CD4-positive, alpha-beta T cell treated with Interleukin-1 beta for 1 hour (primary cell): ENCODE results near the gene OGA.
A peak's percentile ranks its signal among the peaks of the same experiment; 100 is the strongest.

Experiments
- DNase-seq, 2 donors: peaks; one replicate each; pipeline ENCODE4 v3.0.0-alpha.2; 2020 to 2022

Gene OGA

GRCh38 chr10:101834341-101834740 is 16.1 kb upstream of the OGA start:
- DNase-seq = peak; percentile 33 to 35

- no peak for DNase-seq
These were observed 15.2 kb upstream of the OGA start for GRCh38 chr10:101833466-101833865.

- no peak for DNase-seq
These were observed 14.1 kb upstream of the OGA start for GRCh38 chr10:101832325-101832771.

DNA sequence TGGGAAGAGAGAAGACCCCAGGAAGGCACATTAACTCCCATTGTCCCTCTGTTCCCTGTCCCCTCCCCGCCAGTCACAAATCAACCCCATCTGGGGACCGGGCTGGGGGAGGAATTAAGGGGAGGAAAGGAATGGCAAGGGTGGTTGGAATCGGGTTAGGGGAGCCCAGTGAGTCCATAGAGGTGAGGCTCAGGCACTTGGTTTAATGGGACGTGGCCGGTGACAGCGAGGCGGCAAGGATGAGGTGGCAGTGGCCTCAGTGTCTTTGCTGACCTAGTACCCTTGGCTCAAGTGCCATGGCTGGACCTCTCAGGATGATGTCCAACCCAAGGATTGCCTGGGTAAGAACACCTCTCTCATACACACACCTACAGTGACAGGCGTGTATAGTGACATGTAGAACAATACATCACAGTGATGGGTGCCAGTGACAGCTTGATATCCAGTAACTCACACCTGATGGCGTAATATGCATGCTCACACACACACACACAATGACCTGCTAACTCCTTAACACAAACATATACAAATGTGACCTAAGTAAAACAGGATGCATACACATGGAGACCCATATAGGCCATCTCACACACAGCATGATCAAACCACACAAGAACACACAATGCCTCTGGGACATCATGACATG is 13.0 kb upstream of the OGA start:
- DNase-seq = no peak

- peak; percentile 95 to 96 for DNase-seq
These were observed 12.3 kb upstream of the OGA start for GRCh38 chr10:101830322-101831168.

DNA sequence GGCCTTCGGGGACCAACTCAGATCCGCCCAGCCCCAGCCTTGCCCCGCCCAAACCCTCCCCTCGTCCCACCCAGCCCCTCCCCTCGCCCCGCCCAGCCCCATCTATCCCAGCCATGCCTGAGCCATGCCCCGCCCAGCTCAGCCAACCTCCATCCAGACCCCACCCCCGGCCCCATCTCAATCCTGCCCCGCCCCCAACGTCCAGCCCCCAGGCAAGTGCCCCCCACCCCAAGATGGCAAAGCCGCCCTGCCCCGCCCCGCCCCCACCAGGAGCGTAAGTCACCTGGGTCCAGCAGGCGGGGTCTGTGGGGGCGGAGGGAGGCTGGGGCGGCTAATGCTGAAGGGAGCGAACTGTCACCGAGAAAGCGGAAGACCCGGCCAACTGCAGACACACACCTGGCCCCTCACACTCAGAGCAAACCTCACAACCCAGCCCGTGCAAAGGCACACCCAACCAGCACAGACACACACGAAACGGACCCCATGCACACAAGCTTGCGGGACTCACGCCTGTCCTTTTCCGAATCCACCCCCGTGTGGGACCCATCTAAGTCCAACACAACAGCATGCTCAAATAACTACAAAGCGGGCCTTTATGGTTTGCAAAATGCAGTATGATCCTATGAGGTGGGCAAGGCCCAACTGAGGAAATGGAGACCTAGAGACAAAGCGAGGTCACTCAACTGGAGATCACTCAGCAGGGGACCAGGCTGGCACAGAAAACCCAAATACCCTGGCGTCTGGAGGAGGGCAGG is 11.5 kb upstream of the OGA start:
- peak; percentile 73 to 86 for DNase-seq

GRCh38 chr10:101828766-101829551 is 10.7 kb upstream of the OGA start:
- DNase-seq = no peak

DNA sequence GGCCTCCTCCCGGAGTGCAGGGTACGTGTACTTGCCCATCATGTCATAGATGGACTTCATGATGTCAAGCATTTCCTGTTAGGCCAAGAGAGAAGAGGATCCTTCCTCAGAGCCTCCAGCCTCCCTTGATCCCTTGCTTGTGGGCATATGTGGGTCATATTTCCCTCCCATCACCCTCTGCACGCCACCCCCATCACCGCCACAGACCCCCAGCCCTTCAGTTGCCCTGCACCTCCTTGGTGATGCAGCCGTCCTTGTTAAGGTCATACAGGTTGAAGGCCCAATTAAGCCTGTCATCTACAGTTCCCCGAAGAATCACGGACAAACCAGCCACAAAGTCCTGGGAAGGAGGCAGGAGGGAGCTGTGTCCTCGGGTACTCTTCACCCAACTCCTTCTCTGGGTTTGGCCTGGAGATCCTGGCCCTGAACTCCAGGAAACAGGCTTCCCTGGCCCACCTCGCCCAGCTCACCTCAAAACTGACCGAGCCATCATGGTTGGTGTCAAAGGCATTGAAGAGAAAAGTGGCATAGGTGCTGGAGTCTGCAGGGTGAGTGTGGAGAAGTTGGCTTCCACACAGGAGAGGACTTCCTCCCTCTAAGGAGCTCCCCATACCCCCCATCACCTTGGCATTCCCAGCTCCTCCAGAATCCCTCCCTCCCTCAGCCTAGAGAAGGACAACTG is 9.8 kb upstream of the OGA start:
- no peak for DNase-seq

- no peak for DNase-seq
These were observed 8.7 kb upstream of the OGA start for GRCh38 chr10:101826852-101827434.

DNA sequence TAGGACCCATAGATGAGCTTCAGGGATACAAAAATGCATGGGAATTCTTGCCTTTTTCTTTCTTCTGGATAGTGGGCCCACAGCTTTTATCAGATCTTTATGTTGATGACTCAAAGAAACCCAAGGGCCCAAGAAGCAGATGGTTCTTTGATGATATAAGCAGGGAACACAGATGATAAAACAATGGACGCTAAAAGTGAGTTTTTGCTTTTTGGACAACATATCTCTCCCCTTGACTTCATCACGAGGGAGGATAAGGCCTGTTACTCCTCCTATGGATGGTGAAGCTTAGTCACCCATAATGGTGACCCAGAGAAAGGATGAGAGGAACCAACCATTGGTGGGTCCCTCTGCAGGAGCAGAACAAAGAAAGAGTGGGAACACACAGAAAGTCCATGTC is 6.5 kb upstream of the OGA start:
- no peak for DNase-seq

- no peak for DNase-seq
These were observed 809 bp upstream of the OGA start for GRCh38 chr10:101818872-101819633.

DNA sequence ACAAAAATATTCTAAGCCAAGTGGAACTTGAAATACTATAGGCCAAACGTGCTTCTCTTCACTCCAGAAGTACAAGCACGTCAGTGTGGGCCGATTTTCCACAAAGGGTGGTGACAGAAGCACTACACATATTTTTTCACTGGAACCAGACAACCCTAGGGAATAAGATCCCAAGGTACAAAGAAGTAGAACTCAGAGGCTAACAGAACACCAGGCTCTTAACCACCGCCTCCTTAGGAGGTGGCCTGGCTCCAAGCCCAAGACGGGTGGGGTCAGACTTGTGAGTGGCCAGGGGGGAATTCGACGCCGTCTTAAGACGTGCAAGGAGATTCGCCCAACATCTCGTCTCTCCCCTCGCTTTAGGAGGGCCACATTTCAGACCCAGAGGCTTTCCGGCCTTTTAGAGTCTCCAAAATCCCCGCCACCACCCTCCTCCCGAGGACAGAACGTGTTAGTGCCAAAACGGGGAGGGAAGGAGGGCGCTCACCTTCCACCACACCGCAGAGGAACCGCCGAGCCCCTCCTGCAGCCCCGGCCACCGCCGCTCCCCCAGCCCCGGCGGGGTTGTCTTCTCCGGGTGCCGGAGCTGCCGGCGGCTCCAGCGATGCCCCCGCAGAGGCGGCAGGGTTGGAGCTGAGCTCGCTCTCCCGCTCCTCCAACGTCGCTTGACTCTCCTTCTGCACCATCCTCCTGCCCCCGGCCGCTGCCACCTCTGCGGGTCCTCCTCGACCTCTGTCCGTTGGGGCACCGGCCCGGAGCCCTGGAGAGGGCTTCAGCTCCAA is 716 bp downstream of the OGA start:
- DNase-seq = peak; percentile 13 to 28

DNA sequence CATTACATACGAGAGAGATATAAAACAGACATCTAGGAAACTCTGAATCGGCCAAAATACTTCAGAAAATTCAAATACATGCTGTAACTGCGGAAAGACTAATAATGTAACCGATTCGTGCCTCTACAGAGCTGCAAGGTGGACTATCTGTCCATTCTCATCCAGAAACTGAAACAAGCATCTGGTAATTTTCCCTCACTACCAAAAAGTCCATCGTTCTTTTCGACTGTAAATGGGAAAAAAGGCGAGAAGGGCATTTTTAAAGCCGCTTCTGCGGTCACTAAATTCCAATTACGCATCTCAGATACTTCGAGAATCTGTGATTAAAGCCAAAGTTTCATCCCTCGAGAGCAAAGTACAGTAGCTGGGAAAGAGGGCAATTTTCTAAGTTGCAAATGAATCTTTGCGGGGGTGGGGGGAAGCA is 1.3 kb downstream of the OGA start:
- no peak for DNase-seq

DNA sequence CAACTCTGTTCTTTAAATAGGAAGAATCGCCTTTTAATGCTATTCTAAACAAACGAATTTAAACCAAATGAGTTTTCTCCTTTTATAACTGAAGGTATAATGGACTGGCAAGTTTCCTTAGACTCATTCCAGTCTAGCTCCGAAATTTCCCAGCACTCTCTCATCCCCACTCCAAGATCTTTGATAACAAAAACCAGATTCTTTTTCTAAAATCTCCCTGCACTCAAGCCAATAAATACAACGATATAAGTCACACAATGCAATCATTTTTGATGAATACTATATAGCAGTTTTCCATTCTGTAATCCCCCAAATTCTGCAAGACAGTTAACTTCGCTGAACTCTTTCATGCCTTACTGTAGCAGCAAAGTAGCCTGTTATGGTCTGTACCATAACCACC is 1.9 kb downstream of the OGA start:
- DNase-seq = no peak

GRCh38 chr10:101814466-101815071 is 3.7 kb downstream of the OGA start:
- no peak for DNase-seq

DNA sequence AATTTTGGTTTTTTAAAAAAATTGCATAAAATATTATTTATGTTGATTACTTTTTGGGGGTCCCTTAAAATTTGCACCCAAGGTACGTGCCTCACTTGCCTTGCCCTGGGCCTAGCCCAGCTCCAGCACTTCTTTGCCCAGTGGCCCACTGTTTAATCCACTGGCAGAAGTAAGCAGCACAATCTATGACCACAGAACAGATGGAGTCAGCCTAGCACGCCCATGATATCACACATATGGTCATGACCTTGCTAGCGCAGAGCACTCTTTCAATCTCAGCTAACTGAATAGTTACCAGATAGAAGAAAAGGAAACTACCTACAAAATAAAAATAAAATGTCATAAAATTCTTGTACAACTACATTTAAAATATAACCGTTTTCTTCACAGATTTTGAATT is 5.6 kb downstream of the OGA start:
- no peak for DNase-seq

GRCh38 chr10:101807158-101807557 is 11.1 kb downstream of the OGA start:
- DNase-seq = no peak

DNA sequence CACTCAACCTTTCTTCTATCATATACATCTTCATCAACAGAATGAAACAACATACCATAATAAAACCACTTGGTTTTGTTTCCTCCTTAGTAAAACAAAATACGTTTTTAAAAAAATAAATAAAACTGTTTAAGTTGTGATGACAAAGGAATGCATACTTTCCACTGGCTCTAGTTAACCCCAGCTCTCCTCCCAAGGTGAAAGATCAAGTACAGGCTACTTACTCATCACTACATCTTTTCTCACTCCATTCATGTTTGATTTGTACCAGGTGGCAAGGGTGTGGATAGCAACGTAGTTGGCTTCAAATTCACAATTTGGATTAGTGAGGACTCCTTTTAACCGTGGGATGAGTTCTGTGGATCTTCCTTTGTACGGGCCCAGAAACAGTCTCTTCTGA is 14.7 kb downstream of the OGA start:
- DNase-seq = no peak

DNA sequence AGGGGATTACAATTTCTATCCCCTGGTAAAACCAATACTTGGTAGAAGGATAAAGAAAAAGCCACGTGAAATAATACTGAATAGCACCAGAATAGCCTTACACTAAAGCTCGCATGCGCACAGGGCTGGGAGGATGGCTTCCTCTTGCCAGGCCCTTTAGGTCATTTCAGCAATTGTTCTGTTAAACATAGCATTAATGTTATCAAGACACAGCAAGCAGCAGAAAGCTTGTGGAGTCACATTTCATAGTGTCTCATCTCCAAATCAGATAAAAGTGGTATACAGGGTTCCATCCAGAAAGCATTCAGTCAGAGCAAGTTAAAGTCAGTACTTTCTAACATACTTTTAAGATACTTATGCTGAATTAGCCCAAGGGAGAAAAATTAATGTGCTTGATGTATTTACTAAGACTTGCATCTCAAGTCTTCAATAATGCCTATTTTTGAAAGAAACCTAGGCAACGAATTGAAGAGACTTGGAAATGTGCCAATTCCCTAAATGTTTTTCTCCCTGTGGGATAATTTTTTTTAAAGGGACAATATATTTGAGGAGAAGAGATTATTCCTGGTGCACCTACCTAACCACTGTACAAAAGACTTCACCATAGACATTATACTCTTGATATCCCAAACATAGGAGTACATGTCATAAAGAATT is 20.7 kb downstream of the OGA start:
- no peak for DNase-seq
